GM19239 (cell line): ENCODE results near the gene SSX4.
"Not testable (repeated sequence)": the region's sequence is repeated elsewhere in the genome, so short reads cannot be mapped to it uniquely, and the experiment has no call there.

Experiments
- DNase-seq: peaks from one replicate; pipeline ENCODE4 v3.0.0; 2011; ENCODE audit warnings: low spot score; ENCODE audit not compliant: insufficient read length
- FAIRE-seq: peaks from 2 replicates; lab custom pipeline; 2011; peaks lifted over from hg19 to GRCh38; lab: Jason Lieb, UNC

Gene SSX4

DNA sequence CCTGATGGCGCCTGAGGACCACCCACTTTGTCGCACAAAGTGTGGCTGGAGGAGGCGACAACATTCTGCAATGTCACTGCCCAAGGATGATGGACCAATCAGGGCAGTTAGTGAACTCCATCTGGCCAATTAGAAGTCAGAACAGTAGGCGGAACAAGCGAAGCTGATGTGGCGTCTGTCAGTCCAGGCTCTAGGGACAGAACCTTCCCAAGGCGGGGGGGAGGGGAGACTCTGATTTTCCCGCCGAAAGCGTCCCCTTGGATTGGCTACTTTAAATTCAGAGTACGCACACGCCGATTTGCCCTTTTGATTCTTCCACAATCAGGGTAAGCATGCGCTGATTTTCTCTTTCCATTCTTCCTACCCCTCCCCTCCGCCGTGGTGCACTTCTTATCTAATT lies at the start of gene SSX4:
SSX4 (plus strand) TSS at position 301 of the 400 bp plus-strand sequence. CDS start 515 bp downstream, outside the sequence.
- DNase-seq: not testable (repeated sequence)

GRCh38 chrX:48346059-48346458 lies 37.3 kb upstream of the SSX4 start:
- DNase-seq, FAIRE-seq: not testable (repeated sequence)

More for the DNA sequence above, at the start of gene SSX4:
- not testable (repeated sequence) for FAIRE-seq

DNA sequence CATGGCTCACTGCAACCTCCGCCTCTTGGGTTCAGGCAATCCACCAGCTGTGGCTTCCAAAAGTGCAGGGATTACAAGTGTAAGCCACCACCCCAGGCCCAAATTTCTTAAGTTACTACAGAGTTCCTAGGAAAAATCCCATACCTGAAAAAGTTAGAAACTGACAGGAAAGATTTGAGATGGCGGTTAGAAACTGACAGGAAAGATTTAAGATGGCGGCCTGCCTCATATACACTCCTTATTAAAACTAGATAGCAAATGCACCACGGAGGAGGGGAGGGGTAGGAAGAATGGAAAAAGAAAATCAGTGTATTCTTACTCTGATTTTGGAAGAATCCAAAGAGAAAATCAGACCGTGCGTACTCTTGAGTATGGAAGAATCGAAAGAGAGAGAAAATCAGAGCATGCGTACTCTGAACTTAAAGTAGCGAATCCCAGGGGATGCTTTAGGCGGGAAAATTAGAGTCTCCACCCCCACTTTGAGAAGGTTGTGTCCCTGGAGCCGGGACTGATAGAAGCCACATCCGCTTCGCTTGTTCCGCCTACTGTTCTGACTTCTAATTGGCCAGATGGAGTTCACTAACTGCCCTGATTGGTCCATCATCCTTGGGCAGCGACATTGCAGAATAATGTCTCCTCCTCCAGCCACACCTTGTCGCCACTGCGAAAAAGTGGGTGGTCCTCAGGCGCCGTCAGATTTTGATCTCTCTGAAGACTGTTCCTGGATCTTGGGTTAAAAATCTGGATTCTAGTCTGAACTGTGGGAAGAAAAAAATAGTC lies 26.8 kb upstream of the SSX4 start, which contains the start of gene SSX3:
SSX3 (minus strand) TSS at position 389 of the 780 bp plus-strand sequence. CDS start 1,454 bp downstream, outside the sequence.
- not testable (repeated sequence) for DNase-seq, FAIRE-seq

- DNase-seq (no peak), FAIRE-seq (no peak)
These were observed 25.7 kb upstream of the SSX4 start for GRCh38 chrX:48357681-48358080.

DNA sequence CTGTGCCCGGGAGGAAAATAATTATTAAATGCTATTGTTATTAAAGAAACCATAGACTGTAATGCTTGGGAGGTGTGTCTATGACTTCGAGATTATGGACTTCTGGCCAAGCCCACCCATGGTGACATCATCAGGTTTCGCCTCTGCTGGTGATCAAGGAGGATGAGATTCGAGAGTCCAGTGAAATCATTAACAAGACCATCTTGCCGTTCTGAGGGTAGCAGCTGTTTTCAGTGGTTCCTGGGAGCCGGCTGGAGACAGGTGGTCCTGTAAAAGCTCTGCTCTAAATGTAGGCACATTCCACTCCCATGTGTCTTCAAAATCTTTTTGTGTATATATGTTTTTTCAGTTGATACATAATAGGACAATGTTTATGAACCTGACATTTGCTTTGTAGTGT lies 24.1 kb upstream of the SSX4 start:
- not testable (repeated sequence) for DNase-seq, FAIRE-seq

- FAIRE-seq, DNase-seq: not testable (repeated sequence)
These were observed 15.5 kb upstream of the SSX4 start for GRCh38 chrX:48367717-48368408.

GRCh38 chrX:48370408-48370807 lies 12.9 kb upstream of the SSX4 start:
- DNase-seq, FAIRE-seq: not testable (repeated sequence)

DNA sequence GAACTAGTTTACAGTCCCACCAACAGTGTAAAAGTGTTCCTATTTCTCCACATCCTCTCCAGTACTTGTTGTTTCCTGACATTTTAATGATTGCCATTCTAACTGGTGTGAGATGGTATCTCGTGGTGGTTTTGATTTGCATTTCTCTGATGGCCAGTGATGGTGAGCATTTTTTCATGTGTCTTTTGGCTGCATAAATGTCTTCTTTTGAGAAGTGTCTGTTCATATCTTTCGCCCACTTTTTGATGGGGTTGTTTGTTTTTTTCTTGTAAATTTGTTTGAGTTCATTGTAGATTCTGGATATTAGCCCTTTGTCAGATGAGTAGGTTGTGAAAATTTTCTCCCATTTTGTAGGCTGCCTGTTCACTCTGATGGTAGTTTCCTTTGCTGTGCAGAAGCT lies 13.6 kb downstream of the SSX4 start:
- DNase-seq, FAIRE-seq: not testable (repeated sequence)

DNA sequence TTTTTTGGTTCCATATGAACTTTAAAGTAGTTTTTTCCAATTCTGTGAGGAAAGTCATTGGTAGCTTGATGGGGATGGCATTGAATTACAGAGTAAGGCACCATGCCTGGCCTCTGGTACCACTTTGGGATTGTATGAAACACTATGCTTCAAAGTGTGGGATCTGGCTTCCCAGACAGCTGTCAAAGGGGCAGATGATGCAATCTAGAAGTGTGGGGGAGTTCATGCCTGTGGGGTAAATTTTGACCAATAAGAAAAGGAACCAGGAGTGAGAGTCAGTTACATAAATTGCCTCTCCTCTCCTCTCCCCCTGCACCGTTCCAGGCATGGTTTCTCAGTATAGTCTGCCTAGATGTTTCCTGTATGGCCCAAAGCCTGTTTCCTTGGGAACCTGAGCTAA lies 14.5 kb downstream of the SSX4 start:
- FAIRE-seq, DNase-seq: not testable (repeated sequence)

DNA sequence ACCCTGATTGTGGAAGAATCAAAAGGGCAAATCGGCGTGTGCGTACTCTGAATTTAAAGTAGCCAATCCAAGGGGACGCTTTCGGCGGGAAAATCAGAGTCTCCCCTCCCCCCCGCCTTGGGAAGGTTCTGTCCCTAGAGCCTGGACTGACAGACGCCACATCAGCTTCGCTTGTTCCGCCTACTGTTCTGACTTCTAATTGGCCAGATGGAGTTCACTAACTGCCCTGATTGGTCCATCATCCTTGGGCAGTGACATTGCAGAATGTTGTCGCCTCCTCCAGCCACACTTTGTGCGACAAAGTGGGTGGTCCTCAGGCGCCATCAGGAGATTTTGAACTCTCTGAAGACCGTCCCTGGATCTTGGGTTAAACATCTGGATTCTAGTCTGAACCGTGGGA lies 28.5 kb downstream of the SSX4 start, which contains the start of gene SSX4B:
SSX4B (minus strand) TSS at position 101 of the 400 bp plus-strand sequence. CDS start 588 bp downstream, outside the sequence.
- not testable (repeated sequence) for FAIRE-seq, DNase-seq

DNA sequence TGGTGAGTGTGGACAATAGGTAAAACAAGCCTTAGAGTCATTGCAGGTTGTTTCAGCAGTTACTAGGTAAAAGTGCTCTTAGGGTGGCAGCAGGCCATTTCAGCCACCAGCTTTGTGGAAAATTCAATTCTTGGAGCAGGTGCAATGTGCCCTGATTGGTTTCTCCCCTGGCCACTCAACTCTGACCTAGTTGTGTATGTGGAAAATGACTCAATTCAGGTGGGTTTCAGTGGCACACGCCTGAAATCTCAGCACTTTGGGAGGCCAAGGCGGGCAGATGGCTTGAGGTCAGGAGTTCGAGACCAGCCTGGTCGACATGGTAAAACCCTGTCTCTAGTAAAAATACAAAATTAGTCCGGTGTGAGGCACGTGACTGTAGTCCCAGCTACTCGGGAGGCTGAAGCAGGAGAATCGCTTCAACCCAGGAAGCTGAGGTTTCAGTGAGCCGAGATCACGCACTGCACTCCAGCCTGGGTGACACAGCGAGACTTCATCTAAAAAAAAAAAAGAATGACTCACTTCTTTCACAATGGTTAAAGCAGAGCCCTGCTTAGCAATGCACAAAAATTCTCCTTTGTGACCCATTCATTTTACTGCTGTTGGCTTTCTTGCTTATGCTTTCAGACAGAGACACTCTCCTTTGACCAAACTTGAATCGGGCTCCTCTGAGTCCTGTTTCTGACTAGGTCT lies 43.8 kb downstream of the SSX4 start:
- not testable (repeated sequence) for DNase-seq, FAIRE-seq

- not testable (repeated sequence) for DNase-seq, FAIRE-seq
These were observed 46.3 kb downstream of the SSX4 start for GRCh38 chrX:48429606-48430005.

- not testable (repeated sequence) for DNase-seq, FAIRE-seq
These were observed 46.8 kb downstream of the SSX4 start for GRCh38 chrX:48430166-48430565.

- not testable (repeated sequence) for FAIRE-seq
These were observed 50.4 kb downstream of the SSX4 start for GRCh38 chrX:48433713-48434112.

More at GRCh38 chrX:48433713-48434112, 50.4 kb downstream of the SSX4 start:
- not testable (repeated sequence) for DNase-seq
